OCI-M2 (cell line): Measurements from ENCODE around the gene LRRC49.

ENCODE experiments used
- DNase-seq: peaks from one replicate; lab custom pipeline; 2025; ENCODE audit not compliant: unreplicated experiment; lab: John Stamatoyannopoulos, UW

LRRC49 gene

DNA sequence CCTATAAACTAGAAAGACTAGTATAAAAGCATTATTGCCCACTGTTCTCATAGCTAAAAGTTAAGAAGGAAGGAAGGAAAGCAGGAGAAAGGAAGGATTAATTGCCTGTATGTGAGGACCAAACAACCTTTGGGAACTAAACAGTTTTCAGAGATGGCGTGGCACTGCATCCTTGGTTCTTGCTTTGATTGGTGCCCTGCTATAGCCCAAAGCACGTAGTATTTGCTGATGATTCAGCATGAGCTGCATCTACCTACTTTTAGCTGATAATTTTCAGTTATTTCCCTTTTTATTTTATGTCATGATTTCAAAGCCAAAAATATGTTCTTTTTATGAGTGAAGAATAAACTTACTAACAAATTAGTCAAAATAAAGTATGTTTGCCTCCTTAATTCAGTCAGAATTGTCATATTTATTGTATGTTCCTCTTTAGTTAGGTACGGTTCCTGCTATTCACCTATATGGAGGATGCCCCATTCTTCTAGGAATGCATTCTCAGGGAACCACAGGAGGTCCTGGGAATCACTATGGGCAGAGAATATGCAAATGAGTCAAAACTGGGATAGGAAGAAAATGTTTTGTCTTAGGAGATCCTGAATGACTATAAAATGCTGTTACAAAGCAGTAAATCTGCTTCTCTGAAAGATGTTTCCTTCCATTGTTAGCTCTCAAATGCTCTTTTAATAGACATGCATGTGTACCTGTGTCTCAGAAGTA lies 157.2 kb downstream of the LRRC49 start:
- no peak for DNase-seq

DNA sequence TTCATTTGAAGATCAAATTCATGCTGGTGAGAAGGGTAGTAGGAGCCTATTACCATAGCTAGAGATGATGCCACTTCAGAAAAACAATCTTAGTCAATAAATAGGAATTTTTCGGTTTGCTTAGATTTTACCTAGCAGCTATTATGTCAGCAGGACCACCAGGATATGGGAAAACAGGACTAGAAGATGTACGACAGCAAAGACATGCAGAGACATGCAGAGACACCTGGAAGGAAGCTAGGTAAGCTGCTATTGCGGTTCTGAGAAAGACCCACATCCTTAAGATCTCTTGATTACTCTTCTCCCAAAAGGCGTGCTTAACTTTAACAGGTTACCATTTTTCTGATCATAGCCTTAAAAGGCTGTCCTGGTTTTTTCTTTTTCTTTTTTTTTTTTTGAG lies 157.8 kb downstream of the LRRC49 start:
- no peak for DNase-seq

- DNase-seq = no peak
Measured at GRCh38 chr15:71051539-71051938, 158.9 kb downstream of the LRRC49 start.

- no peak for DNase-seq
Measured at GRCh38 chr15:71052356-71052755, 159.7 kb downstream of the LRRC49 start.

- no peak for DNase-seq
Measured at GRCh38 chr15:71054286-71054952, 161.8 kb downstream of the LRRC49 start.

- no peak for DNase-seq
Measured at GRCh38 chr15:71055461-71055860, 162.8 kb downstream of the LRRC49 start.

DNA sequence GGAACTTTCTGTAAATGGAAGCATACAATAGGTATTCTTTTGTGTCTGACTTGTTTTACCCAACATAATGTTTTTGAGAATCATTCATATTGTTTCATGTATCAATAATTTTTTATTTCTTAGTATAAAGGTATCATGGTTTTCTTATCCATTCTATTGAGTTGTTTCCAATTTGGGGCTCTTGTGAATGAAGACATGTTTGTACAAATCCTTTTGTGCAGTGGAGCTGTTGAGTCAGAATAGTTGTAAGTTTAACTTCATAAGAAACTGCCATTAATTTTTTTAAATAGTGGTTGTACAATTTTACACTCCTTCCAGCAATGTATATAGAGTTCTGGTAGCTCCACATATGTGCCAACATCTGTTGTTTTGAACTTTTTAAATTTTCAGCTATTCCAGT lies 163.5 kb downstream of the LRRC49 start:
- DNase-seq = no peak

GRCh38 chr15:71057143-71057542 lies 164.5 kb downstream of the LRRC49 start:
- no peak for DNase-seq

GRCh38 chr15:71057581-71057980 lies 165.0 kb downstream of the LRRC49 start:
- DNase-seq = no peak

DNA sequence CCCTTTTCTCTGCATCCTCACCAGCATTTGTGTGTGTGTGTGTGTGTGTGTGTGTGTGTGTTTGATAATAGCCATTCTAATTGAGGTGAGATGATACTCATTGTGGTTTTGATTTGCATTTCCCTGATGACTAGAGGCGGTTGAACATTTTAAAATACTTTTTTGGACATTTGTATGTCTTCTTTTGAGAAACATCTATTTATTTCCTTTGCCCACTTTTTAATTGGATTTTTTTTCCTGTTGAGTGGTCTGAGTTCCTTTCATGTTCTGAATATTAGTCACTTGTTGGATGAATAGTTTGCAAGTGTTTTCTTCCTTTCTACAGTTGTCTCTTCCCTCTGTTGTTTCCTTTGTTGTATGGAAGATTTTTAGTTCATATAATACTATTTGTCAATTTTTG lies 168.4 kb downstream of the LRRC49 start:
- DNase-seq = no peak

- no peak for DNase-seq
Measured at GRCh38 chr15:71066983-71067382, 174.4 kb downstream of the LRRC49 start.

GRCh38 chr15:71069693-71070092 lies 177.1 kb downstream of the LRRC49 start:
- DNase-seq = no peak

DNA sequence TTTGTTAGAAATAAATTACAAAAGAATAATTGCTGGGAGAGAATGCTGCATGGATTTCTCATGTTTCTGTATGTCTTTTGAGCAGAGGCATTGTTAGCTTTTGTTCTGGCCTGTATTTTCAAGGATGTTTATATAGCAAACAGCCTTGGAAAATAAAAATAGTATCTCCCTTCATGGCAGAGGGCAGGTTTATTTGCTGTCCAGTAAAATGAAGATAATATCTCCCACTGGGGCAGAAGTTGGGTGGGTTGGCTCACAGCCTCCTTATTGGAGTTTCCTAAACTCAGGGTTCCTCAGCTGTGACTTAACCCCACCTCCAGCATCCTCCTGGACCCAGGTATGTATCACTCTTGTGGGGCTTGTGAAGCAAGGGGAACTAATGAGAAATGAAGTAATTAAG lies 178.9 kb downstream of the LRRC49 start:
- no peak for DNase-seq

GRCh38 chr15:71072423-71072822 lies 179.8 kb downstream of the LRRC49 start:
- no peak for DNase-seq

GRCh38 chr15:71078506-71079207 lies 186.0 kb downstream of the LRRC49 start:
- DNase-seq = no peak

- no peak for DNase-seq
Measured at GRCh38 chr15:71079208-71080044, 186.8 kb downstream of the LRRC49 start.

DNA sequence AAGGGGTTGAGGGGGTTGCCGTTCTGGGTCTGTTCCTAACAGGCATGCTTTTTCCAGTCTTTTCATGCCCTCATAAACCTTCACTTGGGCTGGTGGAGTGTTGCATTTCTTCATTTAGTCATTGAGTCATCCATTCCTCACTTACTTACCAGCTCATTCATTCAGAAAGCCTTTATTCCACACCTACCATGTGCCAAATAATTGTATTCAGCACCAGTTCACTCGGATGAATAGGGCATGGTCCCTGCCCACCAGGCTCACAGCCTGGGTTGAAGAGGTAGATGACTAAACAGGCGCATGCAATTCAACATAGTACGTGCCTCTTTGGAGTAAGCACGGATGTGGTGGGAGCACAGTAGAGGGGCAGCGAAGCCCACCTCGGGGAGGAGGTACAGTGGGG lies 187.5 kb downstream of the LRRC49 start:
- DNase-seq = no peak

GRCh38 chr15:71080705-71081104 lies 188.1 kb downstream of the LRRC49 start:
- no peak for DNase-seq

DNA sequence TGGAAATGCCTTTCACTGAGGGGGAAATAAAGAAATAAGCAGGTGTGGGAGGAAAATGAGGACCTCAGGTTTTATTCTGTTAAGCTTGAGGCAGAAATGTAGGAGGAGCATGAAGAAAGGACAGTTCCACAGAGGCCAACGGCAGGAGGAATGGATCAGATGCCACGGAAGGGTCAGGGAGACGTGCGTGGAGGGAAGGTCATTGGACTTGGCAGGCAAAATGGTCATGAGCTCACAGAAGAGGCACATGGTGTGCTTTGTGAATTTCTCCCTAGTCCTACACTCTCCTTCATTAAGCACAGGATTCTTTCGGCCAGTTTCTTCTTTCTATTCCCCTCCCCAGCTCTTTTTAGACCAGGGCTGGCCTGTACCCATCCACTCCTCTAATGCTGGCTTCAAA lies 190.2 kb downstream of the LRRC49 start:
- no peak for DNase-seq

GRCh38 chr15:71083349-71083748 lies 190.7 kb downstream of the LRRC49 start:
- DNase-seq = no peak

GRCh38 chr15:71084264-71084663 lies 191.6 kb downstream of the LRRC49 start:
- DNase-seq = no peak
